NCI-H1694 (cell line): Measurements from ENCODE around the gene POLG.
"Not testable (repeated sequence)": the region's sequence is repeated elsewhere in the genome, so short reads cannot be mapped to it uniquely, and the experiment has no call there.

Experiments used
- DNase-seq: peaks from one replicate; lab custom pipeline; 2025; lab: John Stamatoyannopoulos, UW

POLG gene

GRCh38 chr15:89278307-89278706, 56.3 kb downstream of the POLG start:
- no peak for DNase-seq

GRCh38 chr15:89277281-89277680, 57.3 kb downstream of the POLG start:
- DNase-seq: not testable (repeated sequence)
